T-helper 2 cell treated with Interferon-gamma antibody and Interleukin-4, amounts not matched to agents 100 ng/mL and 5 ng/mL, for 36 hours (primary cell): ENCODE data around the gene ELP5. TPM values are rescaled to one million over a fixed set of nuclear protein-coding genes. Genes with fewer than 3 reads are reported as not detected.

Experiments
- intact Hi-C: fragments of 100-400 bp; cut with micrococcal nuclease; formaldehyde crosslinking; loops from one replicate; pipeline ENCODE4 v1.15.1; 2023
- total RNA-seq: library from RNA; stranded (reverse); gene quantifications from 2 replicates; pipeline ENCODE4 v1.2.3, GENCODE V29; 2022

Gene ELP5
- total RNA-seq, 1 donor from 2014 or later: 57.8 TPM

- intact Hi-C loops: loop anchor here (1.0 kb wide), 1 partner anchor 26 kb away; the partner anchor contains the start of gene EIF5A
Measured at GRCh38 chr17:7281074-7281952, 29.3 kb downstream of the ELP5 start, which contains the start of gene SLC2A4. Gene SLC2A4, plus strand, starts transcription at chr17:7281718. Its CDS starts 217 bp downstream, at chr17:7281935.

DNA sequence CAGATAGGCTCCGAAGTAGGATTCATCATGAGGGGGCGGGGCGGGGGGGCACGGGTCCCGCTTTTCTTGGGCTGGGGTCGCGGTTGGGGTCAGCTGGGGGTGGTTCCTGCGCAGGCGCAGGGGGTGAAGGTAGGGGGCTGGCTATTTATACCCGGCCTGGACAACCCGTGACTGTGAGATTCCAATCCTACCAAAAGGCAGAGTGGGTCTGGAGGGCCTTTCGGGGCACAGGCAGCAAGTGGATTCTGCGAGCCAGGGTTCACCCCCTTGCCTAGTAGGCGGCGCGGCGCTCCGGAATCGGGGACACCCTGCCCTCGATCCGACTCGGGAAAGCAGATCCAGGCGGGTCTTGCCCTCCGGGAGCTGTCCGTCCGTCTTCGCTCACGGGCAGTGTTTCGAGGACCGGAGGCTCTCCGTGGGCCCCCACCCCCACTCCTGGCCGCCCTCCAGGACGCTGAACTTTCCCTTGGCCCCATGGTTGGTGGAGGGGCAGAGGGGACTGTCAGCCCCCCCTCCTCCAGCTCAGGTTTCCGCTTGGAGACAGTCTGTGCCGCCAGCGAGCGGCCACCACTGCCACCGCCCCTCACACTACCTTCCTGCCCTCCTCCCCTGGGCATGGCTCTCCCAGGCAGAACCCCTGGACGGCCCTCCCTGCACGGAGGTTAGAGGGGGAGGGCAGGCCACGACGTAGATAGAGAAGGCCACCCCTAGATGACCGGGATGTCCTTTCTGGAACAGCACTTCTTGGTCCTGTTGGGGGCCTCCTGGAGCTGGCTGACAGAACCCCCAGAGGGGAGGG is 30.1 kb downstream of the ELP5 start:
- intact Hi-C loops: loop anchor here (1.0 kb wide), 1 partner anchor 25 kb away; the partner anchor contains the start of gene EIF5A

DNA sequence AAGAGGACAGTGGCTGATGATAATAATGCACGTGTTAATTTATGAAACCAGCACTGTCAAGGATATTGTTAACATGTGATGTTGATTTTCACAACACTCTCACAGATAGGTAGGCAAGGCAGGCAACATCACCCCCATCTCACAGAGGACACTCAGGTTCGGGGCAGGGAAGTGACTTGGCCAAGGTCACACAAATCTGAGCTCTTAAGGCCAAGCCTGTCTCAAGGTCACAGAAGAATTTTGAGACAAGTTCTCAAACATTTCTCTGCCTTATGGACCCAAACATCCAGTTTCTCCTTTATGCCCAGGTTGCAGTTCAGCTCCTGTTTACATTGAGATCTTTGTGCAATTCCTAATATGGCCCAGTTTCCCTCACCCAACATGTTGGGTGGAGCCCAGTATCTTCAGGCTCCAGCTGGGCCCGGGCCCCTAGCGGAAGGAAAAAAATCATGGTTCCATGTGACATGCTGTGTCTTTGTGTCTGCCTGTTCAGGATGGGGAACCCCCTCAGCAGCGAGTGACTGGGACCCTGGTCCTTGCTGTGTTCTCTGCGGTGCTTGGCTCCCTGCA is 30.8 kb downstream of the ELP5 start:
- intact Hi-C loops: no loop called here

GRCh38 chr17:7283471-7284216 is 31.6 kb downstream of the ELP5 start:
- intact Hi-C loops: no loop called here

GRCh38 chr17:7284911-7285310 is 32.9 kb downstream of the ELP5 start:
- intact Hi-C loops: no loop called here

- intact Hi-C loops: no loop called here
Measured at GRCh38 chr17:7285679-7286078, 33.7 kb downstream of the ELP5 start.

DNA sequence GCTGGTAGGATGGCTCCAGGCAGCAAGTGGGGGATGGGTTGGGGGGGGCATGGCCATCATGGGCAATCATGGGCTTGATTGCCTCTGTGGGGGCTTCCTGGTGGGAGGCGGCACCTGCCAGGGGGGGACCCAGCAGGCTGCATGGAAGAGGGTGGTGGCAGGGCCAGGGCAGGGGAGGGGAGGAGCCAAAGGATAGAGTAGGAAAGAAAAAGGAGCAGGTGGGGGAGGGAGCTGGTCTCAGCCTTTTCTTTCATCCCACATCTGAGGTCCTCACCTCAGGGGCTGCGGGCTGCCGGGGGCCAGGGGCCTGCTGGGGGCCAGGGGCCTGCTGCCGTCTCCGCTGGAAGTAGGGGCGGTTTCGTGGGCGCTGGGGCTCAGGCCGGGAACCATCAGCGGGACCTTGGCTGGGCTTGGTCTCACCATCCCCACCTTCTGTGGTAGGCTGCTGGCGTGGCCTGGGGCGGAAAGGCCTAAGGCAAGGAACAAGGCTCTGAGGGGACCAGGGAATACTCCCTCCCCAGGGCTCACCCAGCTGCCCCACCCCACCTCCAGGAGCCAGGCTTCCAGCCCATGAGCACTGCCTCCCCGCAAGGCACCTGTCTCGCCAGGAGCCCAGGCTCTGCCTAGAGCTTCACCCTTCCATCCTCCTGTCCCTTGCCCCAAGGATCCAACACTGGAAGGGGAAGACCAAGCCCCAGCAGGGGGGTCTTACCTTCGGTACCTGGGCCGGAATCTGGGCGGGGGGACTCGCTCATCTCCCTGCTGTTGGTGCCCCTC is 37.4 kb downstream of the ELP5 start:
- intact Hi-C loops: no loop called here

DNA sequence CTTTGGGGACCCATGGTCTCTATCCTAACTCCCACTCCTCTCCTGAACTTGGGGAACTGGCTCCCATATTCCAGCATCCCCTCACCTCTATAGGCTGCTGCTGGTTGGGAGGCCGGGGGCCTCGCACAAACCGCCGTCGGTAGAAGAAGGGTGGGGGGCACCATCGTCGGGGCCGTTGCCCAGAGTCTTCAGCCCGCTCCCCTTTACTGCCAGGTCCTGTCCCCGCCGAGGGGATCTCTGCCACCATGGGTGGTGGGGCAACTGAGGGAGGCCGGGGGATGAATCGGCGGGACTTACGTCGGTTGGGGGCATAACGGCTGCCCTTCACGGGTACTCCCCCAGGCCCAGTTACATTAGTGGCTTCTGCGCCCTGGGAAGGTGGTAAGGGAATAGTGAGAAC is 38.2 kb downstream of the ELP5 start:
- intact Hi-C loops: no loop called here

DNA sequence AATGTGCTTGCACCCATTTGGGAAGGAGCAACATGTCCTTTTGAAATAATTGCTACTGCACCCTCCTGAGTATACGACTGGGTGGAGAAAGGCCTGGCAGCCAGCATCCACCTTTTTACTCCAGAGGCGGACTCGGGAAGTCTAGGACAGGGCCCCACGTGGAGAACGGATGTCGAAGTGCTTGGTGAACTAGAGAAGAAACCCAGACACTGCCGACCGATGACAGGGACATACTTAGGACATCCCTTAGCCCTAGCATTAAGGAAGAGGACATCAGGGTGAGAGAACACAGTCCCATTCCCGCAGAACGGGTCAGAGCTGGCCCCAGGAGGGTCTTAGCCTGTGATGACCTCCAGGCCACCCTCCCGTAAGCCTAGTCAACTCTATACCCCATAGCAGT is 38.7 kb downstream of the ELP5 start:
- intact Hi-C loops: no loop called here

GRCh38 chr17:7292194-7292593 is 40.2 kb downstream of the ELP5 start:
- intact Hi-C loops: no loop called here

DNA sequence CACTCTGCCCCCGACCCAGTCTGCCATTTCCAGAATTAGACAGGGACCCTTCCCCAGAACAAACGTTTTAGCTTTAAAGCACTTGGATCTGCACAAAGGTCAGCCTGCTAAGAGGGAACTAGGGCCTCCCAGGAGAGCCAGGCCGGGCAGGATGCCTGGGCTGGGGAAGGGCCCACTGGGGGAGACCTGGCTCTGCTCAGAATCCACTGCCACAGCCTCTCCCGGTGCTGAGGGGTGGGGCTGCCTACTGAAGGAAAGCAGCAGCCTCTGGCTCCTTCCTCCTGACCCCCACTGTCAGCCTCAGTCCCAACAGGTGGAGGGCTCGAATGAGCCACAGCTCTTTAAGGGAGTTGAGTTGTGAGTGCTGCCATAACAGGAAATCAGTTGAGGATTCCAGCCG is 40.7 kb downstream of the ELP5 start:
- intact Hi-C loops: no loop called here

- intact Hi-C loops: no loop called here
Measured at GRCh38 chr17:7293159-7293558, 41.1 kb downstream of the ELP5 start.

DNA sequence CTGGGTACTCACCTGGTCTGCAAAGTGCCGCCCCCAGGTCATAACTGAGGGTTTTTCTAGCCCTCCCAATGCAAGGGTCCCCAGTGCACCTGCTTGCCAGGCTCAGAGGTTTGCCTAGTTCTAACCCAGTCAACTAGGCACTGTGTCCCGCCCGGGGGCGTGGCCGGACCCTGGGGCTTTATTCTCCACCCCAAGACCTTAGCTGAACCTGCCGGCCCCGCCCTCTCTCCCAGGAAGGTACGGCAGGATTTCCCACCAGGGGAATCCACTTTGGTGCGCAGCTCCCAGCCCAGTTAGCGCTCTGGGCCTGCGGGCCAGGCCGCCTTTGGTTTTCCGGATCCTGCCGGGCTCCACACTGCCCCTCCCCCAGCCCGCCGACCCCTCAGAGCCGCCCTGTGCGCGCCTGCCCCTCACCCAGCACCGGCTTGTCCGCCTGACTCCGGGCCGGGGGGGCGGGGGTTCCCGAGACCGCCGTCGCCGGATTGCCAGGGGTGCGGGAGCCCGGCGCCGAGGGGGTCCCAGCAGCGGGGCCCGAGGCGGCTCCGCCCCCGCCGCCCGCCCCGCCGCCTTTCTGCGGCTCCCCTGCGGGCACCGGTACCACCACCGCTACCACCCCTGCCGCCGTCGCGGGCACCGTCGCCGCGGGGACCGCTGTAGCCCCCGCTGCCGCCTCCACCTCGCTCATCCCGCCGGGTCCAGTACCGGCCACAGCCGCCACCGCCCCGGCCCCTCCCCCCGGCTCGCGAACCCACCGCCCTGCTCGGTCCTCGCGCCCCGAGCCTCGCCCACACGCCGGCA is 42.0 kb downstream of the ELP5 start:
- intact Hi-C loops: no loop called here

- intact Hi-C loops: no loop called here
Measured at GRCh38 chr17:7294614-7295153, 42.7 kb downstream of the ELP5 start, which contains the start of gene YBX2. Gene YBX2, minus strand, starts transcription at chr17:7294639. Its CDS starts 139 bp downstream, at chr17:7294500.

- intact Hi-C loops: loop anchor here (1.0 kb wide), 3 partner anchors 15 to 249 kb away; no protein-coding TSS in a partner anchor
Measured at GRCh38 chr17:7295230-7296180, 43.5 kb downstream of the ELP5 start.

- intact Hi-C loops: loop anchor here (1.0 kb wide), 3 partner anchors 16 to 250 kb away; no protein-coding TSS in a partner anchor
Measured at GRCh38 chr17:7296189-7296861, 44.3 kb downstream of the ELP5 start.

DNA sequence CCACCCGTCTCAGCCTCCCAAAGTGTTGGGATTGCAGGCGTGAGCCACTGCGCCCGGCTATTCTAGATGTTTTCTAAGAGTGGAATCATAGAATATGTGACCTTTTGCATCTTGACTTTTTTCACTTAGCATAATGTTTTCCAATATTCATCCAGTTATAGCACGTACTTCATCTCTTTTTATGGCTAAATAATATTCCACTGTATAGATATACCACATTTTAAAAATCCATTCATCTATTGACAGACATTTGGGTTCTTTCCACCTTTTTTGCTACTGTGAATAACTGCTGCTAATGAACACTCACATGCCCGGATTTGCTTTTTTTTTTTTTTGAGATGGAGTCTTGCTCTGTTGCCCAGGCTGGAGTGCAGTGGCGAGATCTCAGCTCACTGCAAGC is 52.2 kb downstream of the ELP5 start:
- intact Hi-C loops: no loop called here
